Suprapubic skin (tissue), 4 donors: ENCODE data around the gene CSMD2. TPM values are rescaled to one million over a fixed set of nuclear protein-coding genes. Genes with fewer than 3 reads are reported as not detected.

Experiments used
- DNase-seq, 2 donors: peaks; one replicate each; pipeline ENCODE4 v3.0.0-alpha.2; 2019; ENCODE audit warnings: low spot score in 2 of 2
- H3K27ac ChIP-seq: fragments of 200-600 bp; sonication (generic); one replicate; pipeline ENCODE4 v1.5.1; 2019
- H3K27me3 ChIP-seq: fragments of 200-600 bp; sonication (generic); one replicate; pipeline ENCODE4 v1.5.1; 2019
- H3K36me3 ChIP-seq: fragments of 200-600 bp; sonication (generic); one replicate; pipeline ENCODE4 v1.5.1; 2019
- H3K4me1 ChIP-seq: fragments of 200-600 bp; sonication (generic); one replicate; pipeline ENCODE4 v1.5.1; 2019
- H3K4me3 ChIP-seq: fragments of 200-600 bp; sonication (generic); one replicate; pipeline ENCODE4 v1.5.1; 2019; ENCODE audit warnings: mild to moderate bottlenecking
- H3K9me3 ChIP-seq: fragments of 200-600 bp; sonication (generic); one replicate; pipeline ENCODE4 v1.5.1; 2019
- EP300 ChIP-seq: sonication (generic); formaldehyde crosslinking; IDR thresholded peaks from one replicate; pipeline ENCODE4 v1.6.1; 2017; ENCODE audit warnings: antibody characterized with exemption
- POLR2A ChIP-seq, 2 donors: fragments of 450-650 bp; IDR thresholded peaks; one replicate each; pipeline ENCODE4 v1.6.1; 2017; ENCODE audit warnings: antibody characterized with exemption in 2 of 2, mild to moderate bottlenecking in 2 of 2, moderate library complexity in 2 of 2
- POLR2AphosphoS5 ChIP-seq, 3 donors: sonication (generic); formaldehyde crosslinking; IDR thresholded peaks; one replicate each; pipeline ENCODE4 v1.6.1; 2017; ENCODE audit warnings: antibody characterized with exemption in 3 of 3
- WGBS: methylation state at CpG from one replicate; pipeline ENCODE4 v1.1.5; 2018; 5-methylcytosine and 5-hydroxymethylcytosine counted together
- total RNA-seq, 4 donors: library from RNA; depleted of rRNA; stranded (reverse); fragments of >200 nt; gene quantifications; one replicate each; pipeline ENCODE4 v1.1.0, GENCODE V29; 2016
- TF ChIP-seq, protein P1 (sequence below), 2 donors: fragments of 200-600 bp in 1 of 2; fragments of 450-650 bp in 1 of 2; sonication (generic) in 1 of 2; IDR thresholded peaks; one replicate each; pipeline ENCODE4 v1.5.1; 2016 to 2019; ENCODE audit warnings: antibody characterized with exemption in 2 of 2, mild to moderate bottlenecking in 1 of 2, moderate library complexity in 1 of 2

The CSMD2 gene
- total RNA-seq, 4 donors from 2014 or later: 0.08 to 0.55 (median 0.13) TPM

DNA sequence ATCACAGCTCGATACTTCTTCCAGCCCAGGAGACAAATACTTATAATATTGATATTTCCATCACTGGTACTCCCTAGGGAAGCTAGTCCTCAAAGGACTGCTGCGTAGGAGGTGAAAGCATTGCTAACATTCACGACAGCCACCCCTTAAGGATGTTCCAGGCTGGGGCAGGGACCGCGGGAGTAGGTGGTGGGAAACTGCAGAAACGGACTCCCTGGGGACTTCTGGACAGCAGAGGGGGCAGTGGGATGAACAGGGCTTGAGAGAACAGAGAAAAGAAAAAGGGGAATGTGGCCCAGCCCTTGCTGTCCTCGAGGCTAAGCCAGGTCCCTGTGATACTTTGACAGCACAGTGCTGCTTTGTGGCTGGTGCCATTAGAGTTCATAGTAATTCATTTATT lies 193.1 kb downstream of the CSMD2 start:
- peaks cover 9% of the 10 kb centered on the region for H3K27me3 ChIP-seq
- TF ChIP-seq EP300 (no peak), POLR2A (IDR thresholded peaks at IDR 0.05) (no peak), POLR2AphosphoS5 (IDR thresholded peaks at IDR 0.05) (no peak)
- TF ChIP-seq, protein P1, sequence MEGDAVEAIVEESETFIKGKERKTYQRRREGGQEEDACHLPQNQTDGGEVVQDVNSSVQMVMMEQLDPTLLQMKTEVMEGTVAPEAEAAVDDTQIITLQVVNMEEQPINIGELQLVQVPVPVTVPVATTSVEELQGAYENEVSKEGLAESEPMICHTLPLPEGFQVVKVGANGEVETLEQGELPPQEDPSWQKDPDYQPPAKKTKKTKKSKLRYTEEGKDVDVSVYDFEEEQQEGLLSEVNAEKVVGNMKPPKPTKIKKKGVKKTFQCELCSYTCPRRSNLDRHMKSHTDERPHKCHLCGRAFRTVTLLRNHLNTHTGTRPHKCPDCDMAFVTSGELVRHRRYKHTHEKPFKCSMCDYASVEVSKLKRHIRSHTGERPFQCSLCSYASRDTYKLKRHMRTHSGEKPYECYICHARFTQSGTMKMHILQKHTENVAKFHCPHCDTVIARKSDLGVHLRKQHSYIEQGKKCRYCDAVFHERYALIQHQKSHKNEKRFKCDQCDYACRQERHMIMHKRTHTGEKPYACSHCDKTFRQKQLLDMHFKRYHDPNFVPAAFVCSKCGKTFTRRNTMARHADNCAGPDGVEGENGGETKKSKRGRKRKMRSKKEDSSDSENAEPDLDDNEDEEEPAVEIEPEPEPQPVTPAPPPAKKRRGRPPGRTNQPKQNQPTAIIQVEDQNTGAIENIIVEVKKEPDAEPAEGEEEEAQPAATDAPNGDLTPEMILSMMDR (IDR thresholded peaks at IDR 0.05): no peak
- WGBS: 74% methylated on average over 7 of the region's 7 CpGs
- H3K4me3 ChIP-seq: no peak overlapping the region
- DNase-seq: no peak
- H3K4me1 ChIP-seq: peaks cover 14% of the 10 kb centered on the region
- no peaks in the 10 kb centered on the region for H3K36me3 ChIP-seq
- H3K27ac ChIP-seq: no peak overlapping the region
- H3K9me3 ChIP-seq: no peaks in the 10 kb centered on the region

DNA sequence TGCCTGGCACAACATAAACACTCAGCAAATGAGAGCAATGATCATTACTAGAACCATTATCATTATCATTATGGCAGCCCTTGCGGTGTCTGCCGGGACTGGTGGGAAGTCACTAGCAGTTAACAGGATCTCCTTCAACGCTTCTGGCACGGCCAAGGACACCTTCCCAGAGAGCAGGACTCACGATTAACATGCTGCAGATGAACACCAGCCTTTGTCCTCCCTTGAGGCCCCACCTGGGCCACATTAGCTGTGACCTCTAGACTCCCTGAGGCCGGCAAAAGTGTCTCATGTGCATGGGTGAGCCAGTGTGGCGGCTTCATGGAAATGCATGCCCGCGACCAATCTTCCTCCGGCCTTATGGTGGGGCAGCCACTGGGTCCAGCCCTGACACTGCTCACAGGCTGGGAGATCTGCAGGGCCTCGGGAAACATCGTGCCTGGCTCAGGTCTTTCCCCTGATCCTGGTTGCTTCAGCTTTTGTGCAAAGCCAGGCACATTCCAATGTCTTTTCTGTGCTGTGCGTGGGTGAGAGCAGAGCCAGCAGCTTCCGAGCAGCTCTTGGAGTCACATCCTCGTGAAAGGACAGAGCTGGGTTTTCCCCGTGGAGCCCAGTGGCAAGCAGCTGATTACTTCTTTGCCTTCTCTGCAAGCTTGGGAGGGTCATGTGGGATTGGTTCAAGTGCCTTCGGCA lies 193.9 kb downstream of the CSMD2 start:
- 72% methylated on average over 15 of the region's 17 CpGs for WGBS
- no peak for DNase-seq

DNA sequence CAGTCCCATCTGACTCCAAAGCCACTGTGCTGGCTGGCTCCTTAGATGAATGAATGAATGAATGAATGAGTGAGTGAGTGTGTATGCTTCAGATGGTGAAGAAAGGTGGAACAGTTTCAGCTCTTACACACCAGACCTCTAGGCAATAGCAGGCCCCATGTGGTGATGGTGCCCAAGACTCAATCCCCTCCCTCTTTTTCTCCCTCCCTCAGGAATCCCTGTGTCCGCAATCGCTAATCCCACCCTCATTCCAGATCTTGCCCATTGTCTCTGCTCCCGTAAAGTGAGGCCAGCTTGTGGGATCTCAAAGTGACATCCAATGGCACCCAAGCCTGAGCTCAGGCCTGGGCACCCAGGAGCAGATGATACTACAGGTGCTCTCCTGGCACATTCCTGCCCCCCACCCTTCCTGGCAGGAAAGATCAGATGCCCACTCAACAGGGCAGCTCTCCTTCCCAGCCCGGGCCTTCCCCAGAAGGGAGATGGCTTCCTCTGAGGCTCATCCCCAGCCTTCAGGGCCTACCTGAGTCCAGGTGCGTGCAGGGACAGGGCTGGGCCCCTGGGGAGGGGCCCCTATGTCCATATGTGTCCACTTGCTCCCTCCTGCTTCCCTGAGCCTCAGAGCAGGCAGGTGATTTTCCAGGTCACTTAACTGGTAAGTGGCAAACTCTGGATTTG lies 194.7 kb downstream of the CSMD2 start:
- TF ChIP-seq, protein P1 (IDR thresholded peaks at IDR 0.05): no peak
- TF ChIP-seq POLR2AphosphoS5 (IDR thresholded peaks at IDR 0.05) (no peak), POLR2A (IDR thresholded peaks at IDR 0.05) (no peak), EP300 (no peak)
- Histone ChIP-seq H3K9me3 (no peaks in the 10 kb centered on the region), H3K4me1 (peaks cover 14% of the 10 kb centered on the region), H3K36me3 (no peaks in the 10 kb centered on the region), H3K27me3 (no peaks in the 10 kb centered on the region), H3K27ac (no peak overlapping the region), H3K4me3 (no peak overlapping the region)
- 85% methylated on average over 3 of the region's 5 CpGs for WGBS
- no peak for DNase-seq

More for the DNA sequence above, 193.9 kb downstream of the CSMD2 start:
- Histone ChIP-seq H3K27me3 (peaks cover 3% of the 10 kb centered on the region), H3K9me3 (no peaks in the 10 kb centered on the region), H3K36me3 (no peaks in the 10 kb centered on the region), H3K4me1 (peaks cover 14% of the 10 kb centered on the region), H3K4me3 (no peak overlapping the region), H3K27ac (no peak overlapping the region)
- TF ChIP-seq POLR2A (IDR thresholded peaks at IDR 0.05) (no peak), EP300 (no peak), POLR2AphosphoS5 (IDR thresholded peaks at IDR 0.05) (no peak)
- TF ChIP-seq, protein P1 (IDR thresholded peaks at IDR 0.05): no peak

DNA sequence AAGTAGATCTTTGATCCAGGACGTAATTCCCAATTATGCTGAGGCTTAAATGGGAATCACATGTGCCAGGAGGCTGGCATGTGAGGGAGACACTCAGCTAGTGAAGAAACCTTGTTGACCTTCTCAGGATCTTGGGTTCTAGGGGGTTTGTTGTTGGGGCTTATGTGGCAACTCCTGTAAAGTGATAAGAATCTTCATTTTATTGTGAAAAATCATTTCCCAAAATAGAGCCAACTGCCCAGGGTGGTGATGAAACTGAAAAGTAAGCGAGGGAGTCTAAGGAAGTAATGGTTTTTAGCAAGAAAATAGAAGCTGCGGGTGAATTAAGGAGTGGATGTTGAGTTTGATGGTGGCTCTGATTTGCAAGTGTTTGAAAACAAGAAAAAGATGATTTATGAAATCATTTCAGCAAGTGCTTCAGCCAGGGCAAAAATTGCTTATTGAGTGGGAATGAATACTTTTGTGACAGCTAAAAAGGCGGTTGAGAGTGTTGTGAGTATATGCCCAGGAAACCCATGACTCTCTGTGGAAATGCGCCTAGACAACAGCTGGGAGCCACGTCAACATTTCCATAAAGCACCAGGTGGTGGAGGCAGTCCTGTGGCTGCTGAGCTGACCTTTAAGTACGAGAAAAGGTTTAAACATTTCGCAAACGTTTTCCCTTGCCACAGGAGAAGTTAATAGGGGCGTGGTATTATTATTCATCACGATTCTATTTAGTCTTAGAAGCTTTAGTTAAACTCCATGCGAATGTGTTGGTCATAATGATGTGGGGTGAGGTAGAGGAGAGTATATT lies 198.5 kb downstream of the CSMD2 start:
- peaks cover 5% of the 10 kb centered on the region for H3K4me1 ChIP-seq
- no peaks in the 10 kb centered on the region for H3K9me3 ChIP-seq
- H3K27me3 ChIP-seq: peaks cover 3% of the 10 kb centered on the region
- H3K27ac ChIP-seq: no peak overlapping the region
- no peaks in the 10 kb centered on the region for H3K36me3 ChIP-seq
- H3K4me3 ChIP-seq: no peak overlapping the region
- no peak for DNase-seq
- TF ChIP-seq POLR2AphosphoS5 (IDR thresholded peaks at IDR 0.05): no peak
- no peak for TF ChIP-seq POLR2A (IDR thresholded peaks at IDR 0.05)
- TF ChIP-seq, protein P1 (IDR thresholded peaks at IDR 0.05): no peak
- TF ChIP-seq EP300: no peak
- 68% methylated on average over 12 of the region's 12 CpGs for whole genome bisulfite sequencing

DNA sequence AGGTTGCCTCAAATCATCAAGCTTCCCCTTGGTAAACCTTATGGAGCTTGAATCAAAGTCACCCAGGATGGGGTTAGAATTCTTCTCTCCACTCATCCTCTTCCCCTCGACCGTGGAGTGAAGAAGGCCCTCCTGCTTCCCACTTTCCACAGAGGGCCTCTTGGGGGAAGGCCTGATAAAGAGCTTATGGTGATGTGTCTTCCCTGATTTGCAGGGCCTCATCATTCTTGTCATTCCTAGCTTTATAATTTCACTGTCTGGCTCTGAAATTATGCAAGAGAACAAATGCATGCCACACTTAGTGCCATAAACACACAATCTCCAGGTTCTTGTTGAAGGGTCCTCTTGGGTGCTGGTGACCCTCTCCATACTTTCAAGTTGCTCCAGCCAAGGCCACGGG lies 199.9 kb downstream of the CSMD2 start:
- no peak for DNase-seq
- Histone ChIP-seq H3K9me3 (no peaks in the 10 kb centered on the region), H3K27me3 (peaks cover 3% of the 10 kb centered on the region), H3K27ac (no peak overlapping the region), H3K36me3 (no peaks in the 10 kb centered on the region), H3K4me3 (no peak overlapping the region), H3K4me1 (no peaks in the 10 kb centered on the region)
- 89% methylated on average over 3 of the region's 3 CpGs for WGBS
- TF ChIP-seq, protein P1 (IDR thresholded peaks at IDR 0.05): no peak
- TF ChIP-seq POLR2A (IDR thresholded peaks at IDR 0.05) (no peak), EP300 (no peak), POLR2AphosphoS5 (IDR thresholded peaks at IDR 0.05) (no peak)
